Measurements from ENCODE around the gene ZNF44. TPM values are rescaled to one million over a fixed set of nuclear protein-coding genes. Genes with fewer than 3 reads are reported as not detected.

Gene ZNF44
- total and polyA plus RNA-seq, 2 of the 13 experiments (the other 11 are each of a cell fraction or from before 2014, with no cell fraction given) = 6.9 to 15.7 TPM

- ChIA-PET POLR2A (interaction anchor here (0.6 kb wide), 1 partner anchor 136 kb away, joined by 3 read pairs; no protein-coding TSS in a partner anchor), CTCF (ENCODE audit: low intra/inter-chr PET ratio, low total read pairs) (no interaction called here)
- ATAC-seq = peak; percentile 30
- H4K20me1 ChIP-seq (ENCODE audit: insufficient read depth, low read length) = no peaks in the 10 kb centered on the region
- in situ Hi-C loops (cut with HindIII; ENCODE audit: extremely low pct_ligation_motif_present, low pct_unique_long_range_greater_than_20kb) = no loop called here
- 91% methylated on average over 21 of the region's 46 CpGs for WGBS (ENCODE audit: low lambda C conversion rate)
- intact Hi-C loops (cut with micrococcal nuclease; ENCODE audit: unreplicated experiment) = no loop called here
- no peaks in the 10 kb centered on the region for H3K79me2 ChIP-seq (ENCODE audit: insufficient read depth, low read length)
- H3K9me3 ChIP-seq (ENCODE audit: low read length) = no peaks in the 10 kb centered on the region
- H3K4me1 ChIP-seq (ENCODE audit: insufficient read depth, low read length) = no peaks in the 10 kb centered on the region
- H3K4me3 ChIP-seq (replicated peaks in 1 of 3; ENCODE audit: insufficient read depth in 1 of 3, low read depth in 2 of 3, low read length in 3 of 3) = no peak overlapping the region
- no peak overlapping the region for H2AFZ ChIP-seq (ENCODE audit: low read length)
- peak; percentile 84 for TF ChIP-seq AGO2 (optimal IDR thresholded peaks at IDR 0.05; ENCODE audit: low read depth, low read length)
- no peak for TF ChIP-seq BCL3 (CRISPR knock-in tag; IDR thresholded peaks at IDR 0.05)
- DNase-seq (ENCODE audit: low spot score) = no peak
- H3K27ac ChIP-seq (ENCODE audit: extremely low read length, insufficient read depth, low read length) = no peak overlapping the region
- H3K27me3 ChIP-seq (ENCODE audit: control insufficient read depth in 1 of 2, insufficient read depth in 2 of 2, low read length in 2 of 2) = no peaks in the 10 kb centered on the region
- H3K4me2 ChIP-seq (ENCODE audit: low read depth, low read length) = no peak overlapping the region
- no TSS peak for BruUV-seq (replicated peaks)
- H3K36me3 ChIP-seq (replicated peaks in 1 of 2; ENCODE audit: control insufficient read depth in 1 of 2, insufficient read depth in 2 of 2, low read length in 2 of 2) = no peaks in the 10 kb centered on the region; a peak in 1 of 5 replicates
- FAIRE-seq = no peak
- H3K9ac ChIP-seq (ENCODE audit: insufficient read depth, low read depth, low read length) = no peak overlapping the region
Observed at GRCh38 chr19:12265921-12266704, 28.6 kb downstream of the ZNF44 start.

GRCh38 chr19:12261554-12261953 lies 33.1 kb downstream of the ZNF44 start:
- in situ Hi-C loops (cut with HindIII; ENCODE audit: extremely low pct_ligation_motif_present, low pct_unique_long_range_greater_than_20kb) = no loop called here
- no TSS peak for BruUV-seq (replicated peaks)
- H3K4me3 ChIP-seq (replicated peaks in 1 of 3; ENCODE audit: insufficient read depth in 1 of 3, low read depth in 2 of 3, low read length in 3 of 3) = no peak overlapping the region
- no peak overlapping the region for H3K27ac ChIP-seq (ENCODE audit: extremely low read length, insufficient read depth, low read length)
- ATAC-seq = no peak
- H4K20me1 ChIP-seq (ENCODE audit: insufficient read depth, low read length) = no peaks in the 10 kb centered on the region
- CTCF ChIA-PET (ENCODE audit: low intra/inter-chr PET ratio, low total read pairs) = no interaction called here
- H3K79me2 ChIP-seq (ENCODE audit: insufficient read depth, low read length) = no peaks in the 10 kb centered on the region
- no peak overlapping the region for H3K4me2 ChIP-seq (ENCODE audit: low read depth, low read length)
- H3K4me1 ChIP-seq (ENCODE audit: insufficient read depth, low read length) = no peaks in the 10 kb centered on the region
- no peaks in the 10 kb centered on the region for H3K27me3 ChIP-seq (ENCODE audit: control insufficient read depth in 1 of 2, insufficient read depth in 2 of 2, low read length in 2 of 2)
- WGBS (ENCODE audit: low lambda C conversion rate) = 58% methylated on average over 1 of the region's 1 CpG
- H3K9me3 ChIP-seq (ENCODE audit: low read length) = no peaks in the 10 kb centered on the region
- no peak overlapping the region for H3K9ac ChIP-seq (ENCODE audit: insufficient read depth, low read depth, low read length)
- no peaks in the 10 kb centered on the region for H3K36me3 ChIP-seq (replicated peaks in 1 of 2; ENCODE audit: control insufficient read depth in 1 of 2, insufficient read depth in 2 of 2, low read length in 2 of 2)
- POLR2A ChIA-PET = no interaction called here
- no peak for TF ChIP-seq MEIS2 (CRISPR knock-in tag; IDR thresholded peaks at IDR 0.05)
- no peak for TF ChIP-seq ETV6 (CRISPR knock-in tag; conservative IDR thresholded peaks at IDR 0.05)
- TF ChIP-seq SKI (IDR thresholded peaks at IDR 0.05; ENCODE audit: partially characterized antibody) = no peak
- no peak for TF ChIP-seq BRD4 (CRISPR knock-in tag; IDR thresholded peaks at IDR 0.05)
- no peak for TF ChIP-seq NKX3-1 (CRISPR knock-in tag; IDR thresholded peaks at IDR 0.05)
- TF ChIP-seq E2F1 (CRISPR knock-in tag; IDR thresholded peaks at IDR 0.05) = no peak
- TF ChIP-seq AKAP8 (CRISPR knock-in tag; IDR thresholded peaks at IDR 0.05) = no peak
- no peak overlapping the region for H2AFZ ChIP-seq (ENCODE audit: low read length)
- no peak for FAIRE-seq
- intact Hi-C loops (cut with micrococcal nuclease; ENCODE audit: unreplicated experiment) = no loop called here
- DNase-seq (ENCODE audit: low spot score) = no peak

Data from HepG2 (cell line).